HG03045 (cell line): ENCODE data around the gene TBC1D9B.

Source experiments
- ATAC-seq: cut with Tn5 transposase; IDR thresholded peaks from one replicate; pipeline ENCODE4 v1.9.1; 2021; ENCODE audit warnings: mild to moderate bottlenecking, moderate library complexity; ENCODE audit not compliant: unreplicated experiment

The TBC1D9B gene

DNA sequence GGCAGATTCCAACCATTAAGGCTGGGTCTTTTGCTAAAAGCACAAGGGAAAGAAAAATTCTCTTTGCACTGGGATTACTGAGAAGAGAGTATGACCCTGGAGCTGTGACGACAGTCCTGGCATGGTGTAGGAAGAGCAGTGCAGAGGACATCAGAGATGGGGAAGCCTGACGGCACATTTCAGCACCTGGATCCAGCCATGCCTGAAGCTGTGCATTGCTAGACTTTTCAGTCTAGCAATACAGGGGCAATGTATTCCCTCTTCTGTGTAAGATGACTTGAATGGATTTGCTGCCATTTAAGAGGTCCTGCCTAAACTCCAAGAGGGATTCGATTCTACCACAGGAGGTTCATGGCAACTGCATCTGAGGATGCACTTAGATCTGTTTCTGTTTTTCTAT is 36.7 kb downstream of the TBC1D9B start:
- no peak for ATAC-seq

- ATAC-seq: no peak
Measured at GRCh38 chr5:179870403-179870903, 37.2 kb downstream of the TBC1D9B start.

GRCh38 chr5:179869641-179870402 is 37.9 kb downstream of the TBC1D9B start:
- no peak for ATAC-seq

GRCh38 chr5:179869101-179869500 is 38.6 kb downstream of the TBC1D9B start:
- ATAC-seq: no peak

DNA sequence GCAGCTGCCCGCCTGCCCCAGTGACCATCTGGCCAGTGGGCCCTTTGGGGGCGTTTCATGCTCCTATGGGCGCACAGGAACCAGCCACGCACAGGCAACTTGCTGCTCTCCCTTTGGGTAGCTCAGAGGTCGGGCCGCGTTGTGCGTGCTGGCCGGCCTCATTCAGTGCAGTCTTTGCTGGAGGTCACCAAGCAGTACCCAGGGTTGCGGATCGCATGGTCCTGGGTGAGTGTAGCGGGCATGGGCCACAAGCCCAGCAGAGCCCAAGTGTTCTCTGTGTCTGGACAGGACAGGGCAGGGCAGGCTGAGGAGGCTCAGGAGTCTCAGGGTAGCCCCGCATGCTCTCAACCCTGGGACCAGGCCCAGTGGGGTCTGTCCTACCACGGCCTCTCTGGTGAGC is 39.2 kb downstream of the TBC1D9B start:
- no peak for ATAC-seq

GRCh38 chr5:179867476-179867875 is 40.2 kb downstream of the TBC1D9B start:
- ATAC-seq: no peak

- no peak for ATAC-seq
Measured at GRCh38 chr5:179867079-179867465, 40.6 kb downstream of the TBC1D9B start.

- ATAC-seq: no peak
Measured at GRCh38 chr5:179866241-179867078, 41.2 kb downstream of the TBC1D9B start.

DNA sequence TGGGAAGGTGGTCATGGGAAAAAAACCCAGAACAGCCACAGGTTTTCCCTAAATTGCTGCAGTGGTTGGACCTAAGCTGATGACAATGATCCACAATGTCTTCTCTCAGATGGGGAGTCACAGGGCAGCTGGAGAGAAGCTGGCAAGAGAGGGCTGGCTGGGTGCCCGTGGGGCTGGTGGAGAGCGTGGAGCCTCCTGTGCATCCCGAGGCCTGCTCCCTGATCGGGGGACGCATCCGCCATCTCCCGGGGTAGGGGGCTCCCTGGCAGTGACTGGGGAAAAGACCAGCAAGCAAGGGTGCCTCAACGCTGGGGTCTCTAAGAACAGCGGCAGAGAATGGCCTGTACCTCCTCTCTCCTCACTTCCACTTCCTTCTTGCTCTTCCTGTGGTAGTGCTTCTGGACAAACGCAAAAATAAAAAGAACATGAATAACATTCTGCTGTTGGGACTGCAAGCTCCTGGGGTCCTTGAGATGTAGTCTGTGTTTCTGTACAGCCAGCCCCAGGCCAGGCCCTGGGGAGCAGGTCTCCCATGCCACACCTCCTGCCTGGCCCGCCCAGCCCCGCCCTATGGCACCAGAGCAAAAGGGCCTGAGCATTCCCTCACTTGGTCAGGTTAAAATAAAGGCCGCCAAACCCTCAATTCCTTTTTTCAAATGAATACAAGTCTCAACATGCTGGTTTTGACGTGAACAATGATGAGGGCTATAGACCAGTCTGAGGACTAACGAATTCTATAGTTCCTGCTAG is 42.0 kb downstream of the TBC1D9B start:
- no peak for ATAC-seq

GRCh38 chr5:179864686-179865085 is 43.0 kb downstream of the TBC1D9B start:
- no peak for ATAC-seq

DNA sequence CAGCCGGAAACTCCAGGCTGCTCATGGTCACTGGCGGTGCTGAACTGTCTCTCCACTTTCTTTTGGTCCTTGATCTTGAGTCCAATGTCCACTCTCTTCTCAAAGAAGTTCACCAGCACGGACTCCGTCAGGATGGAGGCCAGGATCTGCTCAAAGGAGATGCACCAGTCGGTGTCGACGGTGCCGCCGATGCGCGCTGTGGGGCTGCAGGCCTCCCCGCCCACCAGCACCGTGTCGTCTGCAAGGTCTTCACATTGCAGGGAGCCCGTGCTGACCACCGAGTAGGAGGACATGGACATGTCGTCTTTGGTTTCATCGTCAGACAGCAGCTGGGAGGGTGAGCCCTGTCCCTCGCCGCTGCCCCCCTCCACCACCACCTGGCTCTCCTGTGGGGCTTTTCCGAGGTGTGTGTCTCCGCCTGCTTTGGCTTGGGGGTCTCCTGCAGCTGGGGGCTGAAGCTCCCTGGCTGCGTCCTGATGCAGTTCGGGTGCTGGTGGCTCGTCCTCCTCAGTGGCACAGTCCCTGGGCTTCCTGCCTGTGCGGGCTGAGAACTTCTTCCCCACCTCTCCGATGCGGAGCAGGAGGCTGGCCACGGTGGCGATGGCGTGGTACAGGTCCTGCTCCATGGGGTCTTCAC is 44.1 kb downstream of the TBC1D9B start:
- ATAC-seq: no peak

GRCh38 chr5:179862891-179863290 is 44.8 kb downstream of the TBC1D9B start:
- ATAC-seq: no peak

DNA sequence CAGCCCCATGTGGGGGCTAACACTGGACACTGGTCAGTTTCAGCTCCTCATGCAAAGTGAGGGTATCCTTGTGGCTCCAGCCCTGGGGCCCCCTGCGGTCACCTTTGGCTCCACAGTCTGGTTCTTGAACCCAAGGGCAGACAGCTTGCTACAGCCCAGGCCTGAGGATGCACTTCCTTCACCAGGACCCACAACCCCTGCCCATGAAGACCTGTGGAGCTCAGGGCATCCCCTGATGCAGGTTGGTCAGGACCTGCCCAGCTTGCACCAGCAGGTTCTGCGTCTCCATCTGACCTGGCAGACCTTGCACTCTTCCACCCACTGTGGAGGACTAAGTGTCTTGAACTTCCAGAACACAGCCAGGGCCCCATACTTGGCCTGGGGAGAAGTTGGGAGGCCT is 45.4 kb downstream of the TBC1D9B start:
- no peak for ATAC-seq

DNA sequence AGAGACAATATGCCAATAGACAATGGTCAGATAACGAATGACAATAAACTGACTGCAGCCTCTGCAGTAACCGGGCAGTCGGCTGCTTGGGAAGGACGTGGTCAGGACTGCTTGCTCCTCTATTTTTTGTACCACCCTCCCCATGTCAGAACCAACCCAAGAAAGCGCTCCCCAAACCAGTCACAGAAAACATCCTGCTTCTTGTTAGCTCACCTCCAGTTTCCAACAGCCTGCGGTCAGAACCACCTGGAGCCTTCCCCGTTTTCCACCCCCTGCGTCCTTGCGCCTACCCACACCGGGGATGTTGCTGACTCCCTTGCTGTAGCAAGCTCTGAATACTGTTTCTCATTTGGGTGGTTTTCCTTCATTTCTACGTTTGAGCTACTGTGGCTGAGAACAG is 47.4 kb downstream of the TBC1D9B start:
- no peak for ATAC-seq

DNA sequence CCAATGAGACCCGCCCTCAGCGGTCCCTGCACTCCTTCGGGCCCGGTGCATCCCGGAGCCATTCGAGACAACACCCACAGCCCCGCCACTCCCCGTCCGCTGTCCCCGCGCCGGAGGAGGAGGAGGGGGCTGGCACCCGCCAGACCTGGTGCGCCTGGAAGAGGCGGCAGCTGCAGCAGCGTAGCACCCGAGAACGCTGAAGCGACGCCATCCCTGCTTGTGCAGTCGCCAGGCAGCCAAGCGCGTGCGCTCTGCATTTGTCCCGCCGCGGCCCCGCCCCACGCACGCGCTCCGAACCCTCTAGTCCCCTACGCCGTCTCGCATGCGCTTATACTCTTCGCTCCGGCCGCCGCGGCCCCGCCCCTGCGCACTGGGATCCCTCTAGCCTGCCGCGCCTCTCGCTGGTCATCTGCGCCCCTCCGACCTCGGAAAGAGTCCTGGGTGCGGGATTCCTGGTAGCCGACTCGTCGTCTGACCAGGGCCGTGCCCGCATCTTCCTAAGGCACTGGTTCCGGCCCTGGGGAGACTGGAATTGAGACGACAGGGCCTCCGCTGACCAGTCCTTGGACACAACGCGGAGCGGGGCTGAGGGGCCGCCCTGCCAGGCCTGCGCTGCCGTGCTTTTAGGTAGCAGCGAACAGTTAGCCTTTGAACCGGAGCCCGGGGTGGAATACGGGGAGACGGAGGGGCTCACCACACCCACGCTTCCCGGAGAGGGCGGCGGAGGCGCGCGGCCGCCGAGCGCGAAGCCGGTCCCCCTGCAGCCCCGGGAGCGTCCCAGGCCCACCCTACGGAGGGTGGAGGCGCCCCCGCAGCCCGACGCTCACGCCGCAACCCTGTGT is 48.9 kb downstream of the TBC1D9B start, which contains the start of gene MRNIP:
Gene MRNIP (minus strand): TSS at position 232 of the 842 bp plus-strand sequence. CDS start 21 bp downstream, at position 211.
- ATAC-seq: peak; percentile 98

DNA sequence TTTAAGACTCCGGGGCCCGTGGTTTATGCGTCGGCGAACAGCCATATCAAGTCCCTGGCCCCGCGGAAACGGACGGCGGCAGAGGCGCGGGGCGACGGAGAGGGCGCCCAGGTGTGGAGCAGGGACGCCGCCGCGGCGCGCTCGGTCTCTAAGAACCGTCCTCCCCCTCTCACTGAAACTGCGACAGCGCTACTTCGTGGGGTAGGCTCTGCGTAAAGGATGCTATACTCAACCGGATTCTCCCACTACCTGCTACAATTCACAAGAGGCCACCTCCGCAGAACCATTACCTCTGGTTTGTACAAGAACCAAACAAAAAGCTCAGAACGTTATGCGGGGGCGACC is 49.5 kb downstream of the TBC1D9B start:
- peak; percentile 41 for ATAC-seq

DNA sequence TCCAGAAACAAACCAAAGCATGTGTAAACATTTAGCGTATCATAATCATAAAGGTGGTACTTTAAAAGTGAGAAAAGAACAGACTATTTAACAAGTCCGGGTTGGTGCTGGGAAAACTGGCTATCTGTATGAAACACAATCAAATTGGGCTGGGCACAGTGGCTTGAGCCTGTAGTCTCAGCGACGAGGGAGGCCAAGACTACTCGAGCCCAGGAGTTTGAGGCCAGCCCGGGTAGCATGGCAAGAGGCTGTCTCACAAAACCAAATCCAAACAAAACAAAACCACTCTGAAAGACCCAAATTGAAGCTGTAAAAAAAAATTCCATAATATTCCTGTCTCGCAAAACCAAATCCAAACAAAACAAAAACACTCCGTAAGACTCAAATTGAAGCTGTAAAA is 53.3 kb downstream of the TBC1D9B start:
- ATAC-seq: no peak

- ATAC-seq: peak; percentile 82
Measured at GRCh38 chr5:179852993-179853547, 54.6 kb downstream of the TBC1D9B start.

- no peak for ATAC-seq
Measured at GRCh38 chr5:179841621-179842020, 66.1 kb downstream of the TBC1D9B start.

- no peak for ATAC-seq
Measured at GRCh38 chr5:179840766-179841165, 66.9 kb downstream of the TBC1D9B start.
